HEK293T (cell line): ENCODE data around the gene PIK3CD.
"Not testable (repeated sequence)": the region's sequence is repeated elsewhere in the genome, so short reads cannot be mapped to it uniquely, and the experiment has no call there.

ENCODE experiments used
- CTCF ChIA-PET: fragments of 350-600 bp; formaldehyde crosslinking; extraction: SDS; loops from one replicate; lab custom pipeline; 2021; ENCODE audit warnings: antibody characterized with exemption, inconsistent platforms; lab: Yijun Ruan, JAX
- POLR2A ChIA-PET: fragments of 350-600 bp; formaldehyde crosslinking; extraction: SDS; loops from one replicate; lab custom pipeline; 2020; ENCODE audit warnings: antibody characterized with exemption, inconsistent platforms; lab: Yijun Ruan, JAX
- DNase-seq: peaks from one replicate; pipeline ENCODE4 v3.0.0; 2012; ENCODE audit warnings: mixed read lengths; ENCODE audit errors: extremely low spot score
- ARNT ChIP-seq: fragments of 450-650 bp; IDR thresholded peaks from 2 replicates; pipeline ENCODE4 v1.6.1; 2017; ENCODE audit warnings: mild to moderate bottlenecking
- BHLHE40 ChIP-seq: fragments of 450-650 bp; IDR thresholded peaks from 2 replicates; pipeline ENCODE4 v1.6.1; 2016; ENCODE audit warnings: mild to moderate bottlenecking, moderate library complexity, borderline replicate concordance
- CTBP1 ChIP-seq: fragments of 450-650 bp; IDR thresholded peaks from 2 replicates; pipeline ENCODE4 v1.6.1; 2016; ENCODE audit warnings: borderline replicate concordance
- ELF4 ChIP-seq: fragments of 450-650 bp; IDR thresholded peaks from 2 replicates; pipeline ENCODE4 v1.6.1; 2017; ENCODE audit warnings: antibody characterized with exemption
- FOXA1 ChIP-seq: fragments of 450-650 bp; IDR thresholded peaks from 2 replicates; pipeline ENCODE4 v1.6.1; 2016; ENCODE audit warnings: mild to moderate bottlenecking
- FOXK2 ChIP-seq: fragments of 450-650 bp; IDR thresholded peaks from 2 replicates; pipeline ENCODE4 v1.6.1; 2016; ENCODE audit warnings: mild to moderate bottlenecking
- FOXM1 ChIP-seq: fragments of 450-650 bp; IDR thresholded peaks from 2 replicates; pipeline ENCODE4 v1.6.1; 2017; ENCODE audit warnings: mild to moderate bottlenecking, borderline replicate concordance
- HDGF ChIP-seq: fragments of 450-650 bp; IDR thresholded peaks from 2 replicates; pipeline ENCODE4 v1.6.1; 2017; ENCODE audit warnings: antibody characterized with exemption, borderline replicate concordance
- L3MBTL2 ChIP-seq: fragments of 450-650 bp; conservative IDR thresholded peaks from 2 replicates; pipeline ENCODE4 v1.6.1; 2016; ENCODE audit warnings: mild to moderate bottlenecking
- LEF1 ChIP-seq: fragments of 450-650 bp; IDR thresholded peaks from 2 replicates; pipeline ENCODE4 v1.6.1; 2017; ENCODE audit warnings: mild to moderate bottlenecking, borderline replicate concordance
- NFRKB ChIP-seq: fragments of 450-650 bp; IDR thresholded peaks from 2 replicates; pipeline ENCODE4 v1.6.1; 2016; ENCODE audit warnings: mild to moderate bottlenecking, moderate library complexity
- PKNOX1 ChIP-seq: fragments of 450-650 bp; IDR thresholded peaks from 2 replicates; pipeline ENCODE4 v1.6.1; 2016
- SP1 ChIP-seq: fragments of 450-650 bp; IDR thresholded peaks from 2 replicates; pipeline ENCODE4 v1.6.1; 2017
- SUZ12 ChIP-seq: fragments of 450-650 bp; IDR thresholded peaks from 2 replicates; pipeline ENCODE4 v1.6.1; 2016; ENCODE audit warnings: mild to moderate bottlenecking
- TARDBP ChIP-seq: fragments of 450-650 bp; IDR thresholded peaks from 2 replicates; pipeline ENCODE4 v1.6.1; 2016
- ZNF384 ChIP-seq: fragments of 450-650 bp; IDR thresholded peaks from 2 replicates; pipeline ENCODE4 v1.6.1; 2016

PIK3CD gene

GRCh38 chr1:9711466-9712020 is 60.0 kb downstream of the PIK3CD start:
- POLR2A ChIA-PET, result no interaction called here
- no peak for DNase-seq

DNA sequence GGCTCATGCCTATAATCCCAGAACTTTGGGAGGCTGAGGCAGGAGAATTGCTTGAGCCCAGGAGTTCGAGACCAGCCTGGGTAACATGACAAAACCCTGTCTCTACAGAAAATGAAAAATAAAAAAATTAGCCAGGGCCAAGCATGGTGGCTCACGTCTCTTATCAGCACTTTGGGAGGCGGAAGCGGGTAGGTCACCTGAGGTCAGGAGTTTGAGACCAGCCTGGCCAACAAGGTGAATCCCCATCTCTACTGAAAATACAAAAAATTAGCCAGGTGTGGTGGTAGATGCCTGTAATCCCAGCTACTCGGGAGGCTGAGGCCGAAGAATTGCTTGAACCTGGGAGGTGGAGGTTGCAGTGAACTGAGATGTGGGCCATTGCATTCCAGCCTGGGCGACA is 61.2 kb downstream of the PIK3CD start:
- DNase-seq, POLR2A ChIA-PET: not testable (repeated sequence)
- CTCF ChIA-PET, result interaction anchor here (0.6 to 1.4 kb wide), 2 partner anchors 9 to 10 kb away, joined by 3 to 4 read pairs; no protein-coding TSS in a partner anchor

More at GRCh38 chr1:9711466-9712020, 60.0 kb downstream of the PIK3CD start:
- CTCF ChIA-PET, result interaction anchor here (0.8 to 1.2 kb wide), 3 partner anchors 9 to 13 kb away, joined by 3 to 6 read pairs (median 3); no protein-coding TSS in a partner anchor
- no peak for TF ChIP-seq SUZ12
- TF ChIP-seq CTBP1, result no peak
- TF ChIP-seq ELF4, result no peak
- TF ChIP-seq SP1, result no peak
- TF ChIP-seq ARNT, result no peak
- TF ChIP-seq PKNOX1, result no peak
- no peak for TF ChIP-seq NFRKB
- no peak for TF ChIP-seq FOXK2
- TF ChIP-seq L3MBTL2, result no peak
- TF ChIP-seq LEF1, result no peak
- no peak for TF ChIP-seq ZNF384
- no peak for TF ChIP-seq TARDBP
- no peak for TF ChIP-seq HDGF
- TF ChIP-seq BHLHE40, result no peak
- no peak for TF ChIP-seq FOXM1
- TF ChIP-seq FOXA1, result no peak

DNA sequence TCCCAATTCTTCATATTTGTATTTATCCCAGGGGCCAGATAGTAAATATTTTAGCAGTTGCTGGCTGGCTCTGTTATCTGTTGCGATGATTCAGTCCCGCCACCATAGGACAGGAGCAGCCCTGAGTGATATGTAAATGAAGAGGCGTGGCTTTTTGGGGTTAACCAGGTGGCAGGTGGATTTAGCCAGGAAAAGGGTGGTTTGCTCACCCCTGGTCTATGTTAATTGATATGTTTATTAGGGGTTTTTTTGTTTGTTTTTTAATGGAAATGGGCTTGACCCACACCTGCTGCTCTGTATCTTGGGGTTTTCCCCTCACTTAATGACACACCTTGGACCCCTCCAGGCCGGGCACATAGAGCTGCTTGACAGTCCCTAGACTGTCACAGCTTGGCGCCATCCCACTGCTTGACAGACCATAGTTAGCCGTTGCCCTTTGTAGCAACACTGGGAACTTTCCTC is 62.8 kb downstream of the PIK3CD start:
- POLR2A ChIA-PET, result no interaction called here

GRCh38 chr1:9715536-9716226 is 64.2 kb downstream of the PIK3CD start:
- CTCF ChIA-PET, result no interaction called here
- no peak for DNase-seq
- POLR2A ChIA-PET, result no interaction called here
- TF ChIP-seq HDGF (no peak), SP1 (no peak), FOXA1 (no peak), FOXM1 (no peak), BHLHE40 (no peak), ARNT (no peak), ELF4 (no peak), SUZ12 (no peak), PKNOX1 (no peak), NFRKB (no peak), L3MBTL2 (no peak), FOXK2 (no peak), TARDBP (no peak), ZNF384 (no peak), LEF1 (no peak), CTBP1 (no peak)

More for the DNA sequence above, 62.8 kb downstream of the PIK3CD start:
- TF ChIP-seq CTBP1 (no peak), HDGF (no peak), LEF1 (no peak), SUZ12 (no peak), PKNOX1 (no peak)
- CTCF ChIA-PET, result interaction anchor here (0.6 kb wide), 1 partner anchor 87 kb away, joined by 3 read pairs; no protein-coding TSS in a partner anchor
- DNase-seq, result no peak

- ChIA-PET CTCF (interaction anchor here (0.9 kb wide), 1 partner anchor 450 kb away, joined by 3 read pairs; no protein-coding TSS in a partner anchor), POLR2A (no interaction called here)
- DNase-seq, result no peak
- TF ChIP-seq ARNT (no peak), FOXM1 (no peak), HDGF (no peak), ZNF384 (no peak), PKNOX1 (no peak)
Measured at GRCh38 chr1:9716404-9717192, 65.1 kb downstream of the PIK3CD start.
